Measurements from ENCODE around the gene ZNF775. TPM values are rescaled to one million over a fixed set of nuclear protein-coding genes. Genes with fewer than 3 reads are reported as not detected.
A peak's percentile ranks its signal among the peaks of the same experiment; 100 is the strongest.

The ZNF775 gene
- total RNA-seq, 3 donors from 2014 or later: 10.9 to 11.8 (median 11.3) TPM

GRCh38 chr7:150365673-150366398, 13.3 kb upstream of the ZNF775 start:
- no peaks in the 10 kb centered on the region for H3K36me3 ChIP-seq (ENCODE audit: low read depth)
- no peaks in the 10 kb centered on the region for H3K9me3 ChIP-seq
- ATAC-seq (no peak), DNase-seq (no peak)
- H3K4me1 ChIP-seq (ENCODE audit: low read depth): peaks cover 22% of the 10 kb centered on the region
- H3K4me3 ChIP-seq: no peak overlapping the region
- TF ChIP-seq CTCF (IDR thresholded peaks at IDR 0.05): no peak
- intact Hi-C loops (cut with DNase I, micrococcal nuclease): no loop called here

- intact Hi-C loops (cut with DNase I, micrococcal nuclease): no loop called here
- no peak for ATAC-seq
- H3K9me3 ChIP-seq: no peaks in the 10 kb centered on the region
- no peaks in the 10 kb centered on the region for H3K36me3 ChIP-seq (ENCODE audit: low read depth)
- H3K4me1 ChIP-seq (ENCODE audit: low read depth): peaks cover 33% of the 10 kb centered on the region
- DNase-seq: no peak
- H3K4me3 ChIP-seq: peak overlapping the region; percentile 80
- no peak for TF ChIP-seq CTCF (IDR thresholded peaks at IDR 0.05)
Observed at GRCh38 chr7:150367677-150368095, 11.4 kb upstream of the ZNF775 start.

GRCh38 chr7:150368096-150368883, 10.8 kb upstream of the ZNF775 start, which contains the start of gene REPIN1:
Gene REPIN1 (plus strand): TSS chr7:150368822. CDS start chr7:150369712, 890 bp downstream.
- DNase-seq (peak; percentile 92 to 96 (median 96)), ATAC-seq (peak; percentile 71)
- no peak for TF ChIP-seq CTCF (IDR thresholded peaks at IDR 0.05)
- H3K4me3 ChIP-seq: peak within 1 kb of the TSS; percentile 80
- no peaks in the 10 kb centered on the region for H3K9me3 ChIP-seq
- peaks cover 39% of the 10 kb centered on the region for H3K4me1 ChIP-seq (ENCODE audit: low read depth)
- intact Hi-C loops (cut with DNase I, micrococcal nuclease): no loop called here
- H3K36me3 ChIP-seq (ENCODE audit: low read depth): no peaks in the 10 kb centered on the region

GRCh38 chr7:150368884-150369747, 10.0 kb upstream of the ZNF775 start:
- DNase-seq (peak; percentile 78 to 83 (median 79)), ATAC-seq (peak; percentile 28)
- Histone ChIP-seq H3K9me3 (no peaks in the 10 kb centered on the region), H3K4me1 (ENCODE audit: low read depth) (peaks cover 42% of the 10 kb centered on the region), H3K4me3 (peak overlapping the region; percentile 80), H3K36me3 (ENCODE audit: low read depth) (no peaks in the 10 kb centered on the region)
- intact Hi-C loops (cut with DNase I, micrococcal nuclease): no loop called here
- TF ChIP-seq CTCF (IDR thresholded peaks at IDR 0.05): no peak

- peak; percentile 0 for ATAC-seq
- intact Hi-C loops (cut with DNase I, micrococcal nuclease): no loop called here
- DNase-seq: no peak
- peak overlapping the region; percentile 80 for H3K4me3 ChIP-seq
- TF ChIP-seq CTCF (IDR thresholded peaks at IDR 0.05): no peak
- no peaks in the 10 kb centered on the region for H3K9me3 ChIP-seq
- H3K36me3 ChIP-seq (ENCODE audit: low read depth): no peaks in the 10 kb centered on the region
- H3K4me1 ChIP-seq (ENCODE audit: low read depth): peaks cover 42% of the 10 kb centered on the region
Observed at GRCh38 chr7:150369748-150370501, 9.2 kb upstream of the ZNF775 start.
